HUES48 (cell line): ENCODE measurements around the gene MFAP3.

Experiments used
- H3K27ac ChIP-seq: one replicate; pipeline ENCODE4 v1.7.0; 2013; ENCODE audit warnings: low read depth, low read length, inconsistent platforms
- H3K27me3 ChIP-seq: 2 replicates; pipeline ENCODE4 v1.6.1; 2013; ENCODE audit warnings: mild to moderate bottlenecking, low read length; ENCODE audit not compliant: control insufficient read depth, insufficient read depth
- H3K36me3 ChIP-seq: 2 replicates; pipeline ENCODE4 v1.6.1; 2013; ENCODE audit warnings: low read length; ENCODE audit not compliant: control insufficient read depth, insufficient read depth
- H3K4me1 ChIP-seq: 2 replicates; pipeline ENCODE4 v1.6.1; 2013; ENCODE audit warnings: mild to moderate bottlenecking, low read length; ENCODE audit not compliant: control insufficient read depth, insufficient read depth
- H3K4me3 ChIP-seq: 2 replicates; pipeline ENCODE4 v1.5.1; 2013; ENCODE audit warnings: mild to moderate bottlenecking, low read depth, low read length
- H3K9ac ChIP-seq: 2 replicates; pipeline ENCODE4 v1.6.1; 2013; ENCODE audit warnings: mild to moderate bottlenecking, low read depth, low read length, moderate library complexity
- H3K9me3 ChIP-seq: 2 replicates; pipeline ENCODE4 v1.6.1; 2013; ENCODE audit warnings: low read length; ENCODE audit not compliant: control insufficient read depth, insufficient read depth

MFAP3 gene

GRCh38 chr5:154072414-154073171, 33.8 kb downstream of the MFAP3 start:
- H3K27ac ChIP-seq: no peak overlapping the region
- H3K4me1 ChIP-seq: 0 out of 2 replicates have a peak, but pooled peaks cover 5% of the 10 kb centered on the region
- H3K4me3 ChIP-seq: no peak overlapping the region
- no peaks in the 10 kb centered on the region for H3K36me3 ChIP-seq
- H3K9ac ChIP-seq: no peak overlapping the region
- no peaks in the 10 kb centered on the region for H3K9me3 ChIP-seq
- peaks cover 7% of the 10 kb centered on the region; the same call in 1 of the 2 replicates for H3K27me3 ChIP-seq

GRCh38 chr5:154076240-154076922, 37.6 kb downstream of the MFAP3 start:
- Histone ChIP-seq H3K27ac (no peak overlapping the region), H3K9me3 (no peaks in the 10 kb centered on the region), H3K9ac (no peak overlapping the region), H3K4me3 (no peak overlapping the region), H3K4me1 (peaks cover 16% of the 10 kb centered on the region), H3K27me3 (peaks cover 7% of the 10 kb centered on the region; the same call in 1 of the 2 replicates), H3K36me3 (no peaks in the 10 kb centered on the region)

GRCh38 chr5:154077696-154078095, 38.9 kb downstream of the MFAP3 start:
- peaks cover 7% of the 10 kb centered on the region; the same call in 1 of the 2 replicates for H3K27me3 ChIP-seq
- no peak overlapping the region for H3K27ac ChIP-seq
- no peak overlapping the region for H3K4me3 ChIP-seq
- no peaks in the 10 kb centered on the region for H3K36me3 ChIP-seq
- no peak overlapping the region for H3K9ac ChIP-seq
- no peaks in the 10 kb centered on the region for H3K9me3 ChIP-seq
- H3K4me1 ChIP-seq: peaks cover 12% of the 10 kb centered on the region

- H3K27me3 ChIP-seq: peaks cover 7% of the 10 kb centered on the region; the same call in 1 of the 2 replicates
- H3K4me1 ChIP-seq: peaks cover 11% of the 10 kb centered on the region
- no peaks in the 10 kb centered on the region for H3K36me3 ChIP-seq
- H3K9me3 ChIP-seq: no peaks in the 10 kb centered on the region
- no peak overlapping the region for H3K9ac ChIP-seq
- no peak overlapping the region for H3K4me3 ChIP-seq
- H3K27ac ChIP-seq: no peak overlapping the region
Observed at GRCh38 chr5:154078272-154078671, 39.5 kb downstream of the MFAP3 start.

GRCh38 chr5:154081246-154081645, 42.5 kb downstream of the MFAP3 start:
- Histone ChIP-seq H3K9me3 (no peaks in the 10 kb centered on the region), H3K27ac (no peak overlapping the region), H3K9ac (no peak overlapping the region), H3K36me3 (no peaks in the 10 kb centered on the region), H3K27me3 (peaks cover 15% of the 10 kb centered on the region; the same call in 1 of the 2 replicates), H3K4me3 (no peak overlapping the region), H3K4me1 (peaks cover 27% of the 10 kb centered on the region)

- Histone ChIP-seq H3K36me3 (no peaks in the 10 kb centered on the region), H3K27me3 (0 out of 2 replicates have a peak, but pooled peaks cover 8% of the 10 kb centered on the region), H3K4me1 (peaks cover 17% of the 10 kb centered on the region), H3K9ac (no peak overlapping the region), H3K27ac (no peak overlapping the region), H3K4me3 (no peak overlapping the region), H3K9me3 (no peaks in the 10 kb centered on the region)
Observed at GRCh38 chr5:154084062-154084639, 45.4 kb downstream of the MFAP3 start.

GRCh38 chr5:154086146-154086545, 47.4 kb downstream of the MFAP3 start:
- Histone ChIP-seq H3K9me3 (no peaks in the 10 kb centered on the region), H3K4me1 (peaks cover 17% of the 10 kb centered on the region), H3K27ac (peak overlapping the region; percentile 63), H3K27me3 (0 out of 2 replicates have a peak, but pooled peaks cover 8% of the 10 kb centered on the region), H3K4me3 (no peak overlapping the region), H3K36me3 (no peaks in the 10 kb centered on the region), H3K9ac (no peak overlapping the region)

GRCh38 chr5:154086641-154087040, 47.9 kb downstream of the MFAP3 start:
- peaks cover 20% of the 10 kb centered on the region for H3K4me1 ChIP-seq
- no peak overlapping the region for H3K9ac ChIP-seq
- peak overlapping the region; percentile 23 for H3K27ac ChIP-seq
- H3K36me3 ChIP-seq: no peaks in the 10 kb centered on the region
- 0 out of 2 replicates have a peak, but pooled peaks cover 8% of the 10 kb centered on the region for H3K27me3 ChIP-seq
- H3K4me3 ChIP-seq: no peak overlapping the region
- H3K9me3 ChIP-seq: no peaks in the 10 kb centered on the region

GRCh38 chr5:154087260-154087659, 48.5 kb downstream of the MFAP3 start:
- Histone ChIP-seq H3K27me3 (0 out of 2 replicates have a peak, but pooled peaks cover 8% of the 10 kb centered on the region), H3K4me3 (no peak overlapping the region), H3K27ac (no peak overlapping the region), H3K9me3 (no peaks in the 10 kb centered on the region), H3K4me1 (peaks cover 26% of the 10 kb centered on the region), H3K9ac (no peak overlapping the region), H3K36me3 (no peaks in the 10 kb centered on the region)

GRCh38 chr5:154088801-154089200, 50.0 kb downstream of the MFAP3 start:
- Histone ChIP-seq H3K9me3 (no peaks in the 10 kb centered on the region), H3K4me1 (peaks cover 33% of the 10 kb centered on the region), H3K27ac (no peak overlapping the region), H3K9ac (no peak overlapping the region), H3K4me3 (no peak overlapping the region), H3K27me3 (0 out of 2 replicates have a peak, but pooled peaks cover 8% of the 10 kb centered on the region), H3K36me3 (no peaks in the 10 kb centered on the region)

GRCh38 chr5:154090656-154091055, 51.9 kb downstream of the MFAP3 start:
- no peaks in the 10 kb centered on the region for H3K36me3 ChIP-seq
- H3K4me1 ChIP-seq: peaks cover 28% of the 10 kb centered on the region
- no peak overlapping the region for H3K9ac ChIP-seq
- H3K27me3 ChIP-seq: 0 out of 2 replicates have a peak, but pooled peaks cover under 1% of the 10 kb centered on the region
- H3K27ac ChIP-seq: no peak overlapping the region
- no peaks in the 10 kb centered on the region for H3K9me3 ChIP-seq
- H3K4me3 ChIP-seq: no peak overlapping the region
